GM12865 (cell line): ENCODE data around the gene CCDC138.

Experiments
- DNase-seq: peaks from one replicate; pipeline ENCODE4 v3.0.0; 2010; ENCODE audit warnings: low read depth
- H3K4me3 ChIP-seq: 2 replicates; pipeline ENCODE4 v1.5.1; 2011; ENCODE audit warnings: mild to moderate bottlenecking, low read depth, low read length, control low read depth
- CTCF ChIP-seq: IDR thresholded peaks from 2 replicates; pipeline ENCODE4 v1.5.1; 2011; ENCODE audit warnings: low read length, control low read depth, low read depth, inconsistent platforms; ENCODE audit not compliant: insufficient read depth; ENCODE audit errors: missing control alignments

The CCDC138 gene

GRCh38 chr2:108921096-108922030 is 134.8 kb downstream of the CCDC138 start:
- TF ChIP-seq CTCF, result no peak
- DNase-seq, result no peak

GRCh38 chr2:108922141-108922915 is 135.8 kb downstream of the CCDC138 start:
- TF ChIP-seq CTCF, result no peak
- no peak overlapping the region for H3K4me3 ChIP-seq
- DNase-seq, result no peak

More at GRCh38 chr2:108921096-108922030, 134.8 kb downstream of the CCDC138 start:
- no peak overlapping the region for H3K4me3 ChIP-seq

- no peak overlapping the region for H3K4me3 ChIP-seq
- no peak for DNase-seq
- TF ChIP-seq CTCF, result no peak
Observed at GRCh38 chr2:108923019-108923700, 136.6 kb downstream of the CCDC138 start.

- TF ChIP-seq CTCF, result no peak
- no peak for DNase-seq
- H3K4me3 ChIP-seq, result no peak overlapping the region
Observed at GRCh38 chr2:108923736-108924579, 137.4 kb downstream of the CCDC138 start.

- H3K4me3 ChIP-seq, result no peak overlapping the region
- no peak for TF ChIP-seq CTCF
- no peak for DNase-seq
Observed at GRCh38 chr2:108924580-108925251, 138.1 kb downstream of the CCDC138 start.
